ENCODE results near the gene NAB1. TPM values are rescaled to one million over a fixed set of nuclear protein-coding genes. Genes with fewer than 3 reads are reported as not detected.

NAB1 gene
- total RNA-seq, 1 donor = 34.4 TPM

GRCh38 chr2:190659553-190659952, 10.7 kb downstream of the NAB1 start:
- no peak for DNase-seq (ENCODE audit: low read depth)
- no peak for TF ChIP-seq CTCF (IDR thresholded peaks at IDR 0.05; ENCODE audit: insufficient read depth, low read length)
- H3K4me3 ChIP-seq (ENCODE audit: low read depth, low read length) = no peak overlapping the region

GRCh38 chr2:190662754-190663153, 13.9 kb downstream of the NAB1 start:
- no peak for DNase-seq (ENCODE audit: low read depth)
- H3K4me3 ChIP-seq (ENCODE audit: low read depth, low read length) = no peak overlapping the region
- no peak for TF ChIP-seq CTCF (IDR thresholded peaks at IDR 0.05; ENCODE audit: insufficient read depth, low read length)

- H3K4me3 ChIP-seq (ENCODE audit: low read depth, low read length) = no peak overlapping the region
- TF ChIP-seq CTCF (IDR thresholded peaks at IDR 0.05; ENCODE audit: insufficient read depth, low read length) = no peak
- no peak for DNase-seq (ENCODE audit: low read depth)
Observed at GRCh38 chr2:190663348-190663747, 14.5 kb downstream of the NAB1 start.

- no peak overlapping the region for H3K4me3 ChIP-seq (ENCODE audit: low read depth, low read length)
- no peak for TF ChIP-seq CTCF (IDR thresholded peaks at IDR 0.05; ENCODE audit: insufficient read depth, low read length)
- DNase-seq (ENCODE audit: low read depth) = no peak
Observed at GRCh38 chr2:190663839-190664238, 15.0 kb downstream of the NAB1 start.

- no peak overlapping the region for H3K4me3 ChIP-seq (ENCODE audit: low read depth, low read length)
- DNase-seq (ENCODE audit: low read depth) = no peak
- no peak for TF ChIP-seq CTCF (IDR thresholded peaks at IDR 0.05; ENCODE audit: insufficient read depth, low read length)
Observed at GRCh38 chr2:190664240-190664639, 15.4 kb downstream of the NAB1 start.

- TF ChIP-seq CTCF (IDR thresholded peaks at IDR 0.05; ENCODE audit: insufficient read depth, low read length) = no peak
- no peak for DNase-seq (ENCODE audit: low read depth)
- no peak overlapping the region for H3K4me3 ChIP-seq (ENCODE audit: low read depth, low read length)
Observed at GRCh38 chr2:190666895-190667294, 18.0 kb downstream of the NAB1 start.

- H3K4me3 ChIP-seq (ENCODE audit: low read depth, low read length) = no peak overlapping the region
- TF ChIP-seq CTCF (IDR thresholded peaks at IDR 0.05; ENCODE audit: insufficient read depth, low read length) = no peak
- DNase-seq (ENCODE audit: low read depth) = no peak
Observed at GRCh38 chr2:190668892-190669291, 20.0 kb downstream of the NAB1 start.

All from fibroblast of the aortic adventitia (primary cell).